Liver (tissue), 9 donors: ENCODE data around the gene GNAO1. TPM values are rescaled to one million over a fixed set of nuclear protein-coding genes. Genes with fewer than 3 reads are reported as not detected.

Experiments
- DNase-seq: peaks from one replicate; pipeline ENCODE4 v3.0.0-alpha.2; 2017; ENCODE audit warnings: low spot score
- H3K27ac ChIP-seq, 2 donors: one replicate each; pipeline ENCODE4 v1.7.0; 2013; ENCODE audit warnings: inconsistent platforms in 2 of 2, low read length in 2 of 2, control low read depth in 1 of 2, low read depth in 1 of 2, mild to moderate bottlenecking in 1 of 2
- H3K27me3 ChIP-seq, 4 donors: one replicate each; pipeline versions ENCODE4 v1.6.1 to v1.7.0; 2013; ENCODE audit warnings: low read length in 3 of 4, inconsistent platforms in 1 of 4, mild to moderate bottlenecking in 1 of 4, moderate library complexity in 1 of 4; ENCODE audit not compliant: control insufficient read depth in 4 of 4, insufficient read depth in 4 of 4
- H3K36me3 ChIP-seq, 4 donors: one replicate each; pipeline versions ENCODE4 v1.6.1 to v1.7.0; 2013; ENCODE audit warnings: low read length in 3 of 4, mild to moderate bottlenecking in 3 of 4, low read depth in 1 of 4, moderate library complexity in 1 of 4; ENCODE audit not compliant: control insufficient read depth in 4 of 4, insufficient read depth in 3 of 4
- H3K4me1 ChIP-seq, 4 donors: one replicate each; pipeline versions ENCODE4 v1.6.1 to v1.7.0; 2013; ENCODE audit warnings: low read length in 3 of 4, mild to moderate bottlenecking in 3 of 4, moderate library complexity in 1 of 4; ENCODE audit not compliant: control insufficient read depth in 4 of 4, insufficient read depth in 4 of 4
- H3K4me3 ChIP-seq, 3 donors: one replicate each; pipeline versions ENCODE4 v1.6.1 to v1.7.0; 2013; ENCODE audit warnings: low read length in 3 of 3, control low read depth in 1 of 3, low read depth in 1 of 3, mild to moderate bottlenecking in 1 of 3
- H3K9ac ChIP-seq, 2 donors: one replicate each; pipeline ENCODE4 v1.7.0; 2013; ENCODE audit warnings: low read length in 2 of 2, mild to moderate bottlenecking in 2 of 2, moderate library complexity in 2 of 2, control low read depth in 1 of 2, low read depth in 1 of 2
- H3K9me3 ChIP-seq, 4 donors: one replicate each; pipeline versions ENCODE4 v1.6.1 to v1.7.0; 2013; ENCODE audit warnings: low read length in 3 of 4; ENCODE audit not compliant: control insufficient read depth in 4 of 4
- ATF3 ChIP-seq: IDR thresholded peaks from 2 replicates; pipeline ENCODE4 v1.6.1; 2016; ENCODE audit warnings: antibody characterized with exemption
- CTCF ChIP-seq: fragments of 150-350 bp; IDR thresholded peaks from 2 replicates; pipeline ENCODE4 v1.5.1; 2017; ENCODE audit warnings: improper control_type of control experiment, low read depth, low read length; ENCODE audit not compliant: missing input control
- EGR1 ChIP-seq, 2 donors: IDR thresholded peaks; 2 replicates each; pipeline ENCODE4 v1.6.1; 2016 to 2018; ENCODE audit warnings: antibody characterized with exemption in 2 of 2, low read depth in 2 of 2
- FOXA1 ChIP-seq: IDR thresholded peaks from 2 replicates; pipeline ENCODE4 v1.6.1; 2016; ENCODE audit warnings: antibody characterized with exemption
- GABPA ChIP-seq, 2 donors: IDR thresholded peaks in 1 of 2; conservative IDR thresholded peaks in 1 of 2; 2 replicates each; pipeline ENCODE4 v1.6.1; 2016; ENCODE audit warnings: antibody characterized with exemption in 2 of 2, mild to moderate bottlenecking in 1 of 2, moderate library complexity in 1 of 2
- HNF4A ChIP-seq, 2 donors: conservative IDR thresholded peaks; 2 replicates each; pipeline ENCODE4 v1.6.1; 2016; ENCODE audit warnings: antibody characterized with exemption in 2 of 2, mild to moderate bottlenecking in 2 of 2
- JUND ChIP-seq, 2 donors: IDR thresholded peaks; 2 replicates each; pipeline ENCODE4 v1.6.1; 2016; ENCODE audit warnings: antibody characterized with exemption in 2 of 2
- MAX ChIP-seq: IDR thresholded peaks from 2 replicates; pipeline ENCODE4 v1.6.1; 2016; ENCODE audit warnings: antibody characterized with exemption
- RAD21 ChIP-seq, 2 donors: IDR thresholded peaks; 2 replicates each; pipeline ENCODE4 v1.6.1; 2016; ENCODE audit warnings: antibody characterized with exemption in 2 of 2, mild to moderate bottlenecking in 2 of 2
- REST ChIP-seq: IDR thresholded peaks from 2 replicates; pipeline ENCODE4 v1.6.1; 2016; ENCODE audit warnings: antibody characterized with exemption, mild to moderate bottlenecking
- RXRA ChIP-seq, 2 donors: IDR thresholded peaks; 2 replicates each; pipeline ENCODE4 v1.6.1; 2017 to 2018; ENCODE audit warnings: antibody characterized with exemption in 2 of 2, mild to moderate bottlenecking in 1 of 2
- TAF1 ChIP-seq: conservative IDR thresholded peaks from 2 replicates; pipeline ENCODE4 v1.6.1; 2016; ENCODE audit warnings: antibody characterized with exemption, mild to moderate bottlenecking
- YY1 ChIP-seq: IDR thresholded peaks from 2 replicates; pipeline ENCODE4 v1.6.1; 2016; ENCODE audit warnings: antibody characterized with exemption, mild to moderate bottlenecking
- ZBTB33 ChIP-seq: IDR thresholded peaks from 2 replicates; pipeline ENCODE4 v1.6.1; 2016; ENCODE audit warnings: antibody characterized with exemption
- WGBS: extraction: QIAGEN DNeasy Blood & Tissue Kit; methylation state at CpG from one replicate; pipeline ENCODE4 v1.1.7; 2013; 5-methylcytosine and 5-hydroxymethylcytosine counted together
- polyA plus RNA-seq, 2 donors: library from polyadenylated mRNA; stranded (reverse) in 1 of 2; unstranded in 1 of 2; fragments of 200-250 nt in 1 of 2; fragments of >200 nt in 1 of 2; fragmentation: Nextera tagmentation in 1 of 2; extraction: Ambion mirVana in 1 of 2; gene quantifications; one replicate each; pipeline versions ENCODE4 v1.2.1 to v1.2.3, GENCODE V29; 2013 to 2015
- total RNA-seq, 2 donors: library from RNA; depleted of rRNA; stranded (reverse); fragments of >200 nt; gene quantifications; one replicate each; pipeline ENCODE4 v1.2.3, GENCODE V29; 2014
- donor health status: healthy.
- donor health status: healthy.
- donor health status: healthy.
- donor health status: healthy.
- donor health status: healthy.

GNAO1 gene
- total and polyA plus RNA-seq, 4 donors = 0.61 to 15.1 (median 7.0) TPM

- Histone ChIP-seq H3K9ac (no peak overlapping the region), H3K4me1 (peaks cover 1 to 20% (median 12%) of the 10 kb centered on the region in 4 donors), H3K27me3 (no peaks in the 10 kb centered on the region), H3K9me3 (no peaks in the 10 kb centered on the region), H3K36me3 (peaks cover 17 to 38% (median 26%) of the 10 kb centered on the region in 4 donors), H3K4me3 (no peak overlapping the region), H3K27ac (no peak overlapping the region)
- DNase-seq = no peak
- 89% methylated on average over 7 of the region's 7 CpGs for WGBS
- TF ChIP-seq RXRA (IDR thresholded peaks at IDR 0.05) (no peak), ATF3 (no peak), HNF4A (conservative IDR thresholded peaks at IDR 0.05) (no peak), RAD21 (IDR thresholded peaks at IDR 0.05) (no peak), GABPA (IDR thresholded peaks at IDR 0.05 in 1 of 2, conservative IDR thresholded peaks at IDR 0.05 in 1 of 2) (no peak), YY1 (no peak), FOXA1 (no peak), CTCF (no peak), ZBTB33 (no peak)
Measured at GRCh38 chr16:56365552-56365951, 174.3 kb downstream of the GNAO1 start.

- Histone ChIP-seq H3K27ac (no peak overlapping the region), H3K27me3 (no peaks in the 10 kb centered on the region), H3K9ac (no peak overlapping the region), H3K4me3 (no peak overlapping the region), H3K36me3 (peaks cover 17 to 34% (median 26%) of the 10 kb centered on the region in 4 donors), H3K9me3 (no peaks in the 10 kb centered on the region), H3K4me1 (peaks cover 9 to 34% (median 24%) of the 10 kb centered on the region in 4 donors)
- 97% methylated on average over 9 of the region's 9 CpGs for WGBS
- DNase-seq = no peak
- TF ChIP-seq FOXA1 = no peak
- no peak for TF ChIP-seq TAF1
- no peak for TF ChIP-seq GABPA (IDR thresholded peaks at IDR 0.05 in 1 of 2, conservative IDR thresholded peaks at IDR 0.05 in 1 of 2)
- no peak for TF ChIP-seq CTCF
- no peak for TF ChIP-seq RAD21 (IDR thresholded peaks at IDR 0.05)
Measured at GRCh38 chr16:56366945-56367344, 175.7 kb downstream of the GNAO1 start.

- Histone ChIP-seq H3K4me1 (peaks cover 9 to 41% (median 25%) of the 10 kb centered on the region in 4 donors), H3K27ac (no peak overlapping the region), H3K36me3 (peaks cover 15 to 27% (median 21%) of the 10 kb centered on the region in 4 donors), H3K4me3 (no peak overlapping the region), H3K9ac (no peak overlapping the region), H3K9me3 (no peaks in the 10 kb centered on the region), H3K27me3 (no peaks in the 10 kb centered on the region)
- 98% methylated on average over 6 of the region's 6 CpGs for WGBS
- no peak for DNase-seq
- TF ChIP-seq RAD21 (IDR thresholded peaks at IDR 0.05) (no peak), MAX (no peak), ATF3 (no peak), FOXA1 (no peak), REST (no peak), RXRA (IDR thresholded peaks at IDR 0.05) (no peak), JUND (IDR thresholded peaks at IDR 0.05) (no peak), EGR1 (IDR thresholded peaks at IDR 0.05; ENCODE audit: low read depth in 2 of 2) (no peak)
Measured at GRCh38 chr16:56367764-56368163, 176.5 kb downstream of the GNAO1 start.
